Neural cell (in vitro differentiated cells): Measurements from ENCODE around the gene MAST2.

Experiments
- CTCF ChIP-seq: fragments of 450-650 bp; IDR thresholded peaks from 2 replicates; pipeline ENCODE4 v1.5.1; 2014; ENCODE audit warnings: antibody characterized with exemption, mild to moderate bottlenecking, moderate library complexity; ENCODE audit not compliant: poor library complexity, severe bottlenecking
- MXI1 ChIP-seq: fragments of 450-650 bp; conservative IDR thresholded peaks from 2 replicates; pipeline ENCODE4 v1.6.1; 2014; ENCODE audit warnings: antibody characterized with exemption, mild to moderate bottlenecking; ENCODE audit not compliant: poor library complexity, severe bottlenecking
- POLR2AphosphoS5 ChIP-seq: IDR thresholded peaks from 2 replicates; pipeline ENCODE4 v1.6.1; 2012
- RAD21 ChIP-seq: fragments of 450-650 bp; conservative IDR thresholded peaks from 2 replicates; pipeline ENCODE4 v1.6.1; 2014; ENCODE audit warnings: antibody characterized with exemption, mild to moderate bottlenecking, moderate library complexity
- REST ChIP-seq: IDR thresholded peaks from 2 replicates; pipeline ENCODE4 v1.6.1; 2012; ENCODE audit warnings: borderline replicate concordance
- TAF1 ChIP-seq: IDR thresholded peaks from 2 replicates; pipeline ENCODE4 v1.6.1; 2012; ENCODE audit warnings: low read depth

GRCh38 chr1:46053734-46054133, 250.3 kb downstream of the MAST2 start:
- no peak for TF ChIP-seq CTCF
- no peak for TF ChIP-seq MXI1
- no peak for TF ChIP-seq POLR2AphosphoS5
- no peak for TF ChIP-seq TAF1
- no peak for TF ChIP-seq RAD21
- TF ChIP-seq REST: no peak
